LNCAP (cell line): ENCODE measurements around the gene COL13A1.

ENCODE experiments used
- TF ChIP-seq, protein P1 (sequence below): fragments of 450-650 bp; IDR thresholded peaks from 2 replicates; pipeline ENCODE4 v1.5.1; 2017; ENCODE audit warnings: mild to moderate bottlenecking

COL13A1 gene

DNA sequence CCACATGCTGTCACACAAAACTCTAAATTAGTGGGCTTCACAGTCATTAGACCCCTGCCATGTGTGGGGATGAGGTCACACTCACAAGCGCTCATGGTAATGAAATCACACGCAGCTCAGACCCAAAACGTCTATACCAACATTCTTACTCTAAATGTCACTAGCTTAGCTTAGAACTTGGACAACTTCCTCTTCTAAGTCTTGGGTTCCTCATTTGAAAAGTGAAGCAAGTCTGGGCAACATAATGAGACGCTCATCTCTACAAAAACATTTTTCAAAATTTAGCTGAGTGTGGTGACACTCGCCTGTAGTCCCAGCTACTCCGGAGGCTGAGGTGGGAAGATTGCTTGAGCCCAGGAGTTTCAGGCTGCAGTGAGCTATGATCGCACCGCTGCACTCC is 158.2 kb downstream of the COL13A1 start:
- TF ChIP-seq, protein P1, sequence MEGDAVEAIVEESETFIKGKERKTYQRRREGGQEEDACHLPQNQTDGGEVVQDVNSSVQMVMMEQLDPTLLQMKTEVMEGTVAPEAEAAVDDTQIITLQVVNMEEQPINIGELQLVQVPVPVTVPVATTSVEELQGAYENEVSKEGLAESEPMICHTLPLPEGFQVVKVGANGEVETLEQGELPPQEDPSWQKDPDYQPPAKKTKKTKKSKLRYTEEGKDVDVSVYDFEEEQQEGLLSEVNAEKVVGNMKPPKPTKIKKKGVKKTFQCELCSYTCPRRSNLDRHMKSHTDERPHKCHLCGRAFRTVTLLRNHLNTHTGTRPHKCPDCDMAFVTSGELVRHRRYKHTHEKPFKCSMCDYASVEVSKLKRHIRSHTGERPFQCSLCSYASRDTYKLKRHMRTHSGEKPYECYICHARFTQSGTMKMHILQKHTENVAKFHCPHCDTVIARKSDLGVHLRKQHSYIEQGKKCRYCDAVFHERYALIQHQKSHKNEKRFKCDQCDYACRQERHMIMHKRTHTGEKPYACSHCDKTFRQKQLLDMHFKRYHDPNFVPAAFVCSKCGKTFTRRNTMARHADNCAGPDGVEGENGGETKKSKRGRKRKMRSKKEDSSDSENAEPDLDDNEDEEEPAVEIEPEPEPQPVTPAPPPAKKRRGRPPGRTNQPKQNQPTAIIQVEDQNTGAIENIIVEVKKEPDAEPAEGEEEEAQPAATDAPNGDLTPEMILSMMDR, result no peak

DNA sequence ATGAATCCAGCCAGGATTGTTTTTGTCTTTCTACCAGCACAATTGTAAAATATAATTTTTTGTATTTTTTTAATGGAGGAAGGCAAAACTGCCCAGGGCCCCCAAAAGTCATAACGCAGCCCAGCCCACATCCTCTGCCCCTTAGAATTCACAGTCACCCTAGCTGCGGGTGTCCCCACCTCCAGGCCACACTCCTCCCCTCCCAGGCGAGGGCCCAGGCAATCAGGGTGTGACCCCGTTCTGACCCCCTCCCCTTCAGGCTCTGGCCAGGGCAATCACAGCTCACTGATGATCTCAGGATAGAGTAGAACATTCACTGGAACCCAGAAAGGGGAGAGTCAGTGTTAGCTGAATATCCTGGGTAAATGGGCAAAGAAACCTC is 158.9 kb downstream of the COL13A1 start:
- TF ChIP-seq, protein P1, result no peak

DNA sequence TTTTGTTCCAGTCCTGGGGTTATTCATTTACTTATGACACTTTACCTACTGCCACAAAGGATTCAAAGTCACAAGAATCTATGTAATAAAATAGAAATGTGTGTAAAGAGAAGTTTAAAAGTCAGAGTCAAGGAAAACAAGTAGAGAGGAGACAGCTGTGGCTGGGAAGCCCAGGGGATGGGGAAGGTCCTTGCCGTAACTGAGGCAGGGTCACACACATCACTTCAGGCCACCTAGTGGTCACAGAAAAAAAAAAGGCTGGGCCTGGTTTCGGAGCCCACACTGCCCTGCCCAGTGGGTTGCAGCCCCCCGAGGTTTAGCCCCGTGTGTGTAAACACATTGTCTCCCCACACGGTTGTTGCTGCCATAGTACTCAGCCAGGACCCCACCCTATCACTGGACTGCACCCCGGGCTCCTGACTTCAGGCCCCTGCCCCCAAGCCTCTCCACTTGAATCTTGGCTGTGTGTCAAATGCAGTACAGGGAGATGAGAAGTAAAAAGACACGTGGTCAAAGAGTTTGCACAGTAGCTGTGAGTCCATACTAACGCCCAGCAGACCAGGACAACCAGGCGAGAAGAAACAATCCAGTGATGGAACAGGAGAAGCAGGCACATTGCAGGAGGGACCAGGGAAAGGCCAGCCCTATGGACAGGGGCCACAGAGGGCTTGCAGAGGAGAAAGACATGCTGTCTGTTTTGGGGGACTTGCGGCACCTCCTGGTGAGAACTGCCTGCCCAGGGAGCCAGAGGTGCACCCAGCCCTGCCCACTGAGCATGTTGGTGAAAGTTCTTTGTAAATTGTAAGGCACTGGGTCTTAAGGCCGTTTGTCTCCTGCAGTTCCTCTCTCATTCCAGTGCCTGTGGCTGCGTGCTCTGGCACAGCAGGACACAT is 159.5 kb downstream of the COL13A1 start:
- TF ChIP-seq, protein P1, result peak; percentile 54

DNA sequence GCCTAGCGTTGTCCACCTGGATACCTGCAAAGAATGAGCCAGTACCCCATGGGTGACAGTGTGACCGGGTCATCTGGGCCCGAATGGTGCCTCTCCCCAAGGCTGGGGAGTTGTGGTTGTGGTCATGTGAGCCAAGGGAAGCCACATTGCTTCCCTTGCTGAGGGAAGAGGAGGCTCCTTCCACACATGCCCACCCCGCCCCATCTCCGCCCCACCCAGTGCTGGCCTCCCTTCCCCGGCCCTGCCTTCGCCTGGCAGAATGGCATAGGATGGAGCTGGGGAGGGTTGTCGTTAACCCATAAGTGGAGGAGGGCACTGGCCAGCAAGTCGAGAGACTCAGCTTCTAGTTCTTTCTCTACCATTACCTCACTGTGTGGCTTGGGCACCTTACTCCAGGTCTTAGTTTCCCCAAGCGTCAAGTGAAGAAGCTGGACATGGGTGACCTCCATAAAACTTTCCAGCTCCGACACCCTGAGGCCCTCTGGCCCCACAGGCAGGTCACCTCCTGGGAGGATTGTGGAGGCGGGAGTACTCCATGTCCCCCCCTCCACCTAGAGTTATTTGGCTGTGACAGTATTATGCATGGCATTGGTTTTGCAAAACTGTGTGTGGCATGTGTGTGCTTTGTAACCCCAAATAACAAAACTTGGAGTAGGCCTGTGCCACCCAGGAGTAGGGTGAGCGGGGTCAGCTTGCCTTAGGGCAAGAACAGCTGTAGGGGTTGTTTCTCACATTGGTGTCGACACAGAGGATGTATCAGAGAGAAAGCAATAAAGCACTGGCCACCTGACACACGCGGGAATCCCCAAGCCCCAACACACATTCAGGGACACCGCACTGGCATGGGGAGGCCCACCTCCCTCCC is 160.4 kb downstream of the COL13A1 start:
- TF ChIP-seq, protein P1, result no peak

DNA sequence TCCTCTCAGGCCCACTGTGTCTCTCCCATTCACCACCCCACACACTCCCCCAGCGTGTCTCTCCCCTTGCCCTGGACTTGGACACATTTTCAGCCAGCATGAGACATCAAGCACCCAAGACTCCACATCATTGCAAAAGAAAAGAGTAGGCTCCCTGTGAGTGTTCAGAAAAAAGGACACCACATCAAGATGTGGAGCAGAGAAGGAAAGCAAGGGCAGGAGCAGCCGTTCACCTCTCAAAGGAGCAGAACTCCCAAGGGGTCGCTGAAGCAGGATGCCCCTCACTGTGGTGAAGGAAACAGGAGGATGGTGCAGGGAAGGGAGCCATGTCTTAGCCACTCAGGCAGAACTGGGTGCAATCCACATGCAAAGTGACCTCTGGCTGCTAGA is 161.0 kb downstream of the COL13A1 start:
- TF ChIP-seq, protein P1, result no peak

DNA sequence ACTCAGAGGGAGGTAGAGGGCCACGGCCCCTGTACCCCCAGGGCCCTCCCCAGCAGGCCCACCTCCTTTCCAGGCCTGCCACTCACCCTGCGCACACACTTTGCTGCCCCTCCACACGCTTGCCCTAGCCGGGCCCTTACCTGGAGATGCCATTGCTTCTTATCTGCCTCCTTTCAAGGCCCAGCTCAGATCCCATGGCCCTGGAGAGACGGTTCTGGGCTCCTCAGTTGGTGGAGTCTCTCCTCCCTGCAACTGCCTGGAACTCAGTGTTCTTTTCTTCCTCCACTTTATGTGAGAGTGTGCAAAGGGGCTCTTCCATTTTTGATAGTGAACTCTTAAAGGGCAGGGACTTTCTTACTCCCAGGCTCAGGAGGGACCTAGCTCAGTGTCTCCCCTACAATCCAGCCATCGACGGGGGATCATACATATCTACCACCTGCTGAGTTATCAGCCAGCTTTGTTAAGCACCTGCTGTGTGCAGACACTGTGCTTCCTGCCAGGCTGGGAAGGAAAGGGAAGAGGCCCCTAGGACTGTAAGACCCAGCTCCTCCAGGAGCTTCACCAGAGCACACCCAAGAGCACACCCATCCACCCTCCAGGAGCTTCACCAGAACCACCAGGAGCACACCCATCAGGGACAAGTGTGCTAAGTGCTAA is 161.6 kb downstream of the COL13A1 start:
- TF ChIP-seq, protein P1, result no peak
